A673 (cell line): ENCODE measurements around the gene STT3A. TPM values are rescaled to one million over a fixed set of nuclear protein-coding genes. Genes with fewer than 3 reads are reported as not detected.

ENCODE experiments used
- BruUV-seq: library from RNA; stranded (reverse); fragments of 400-500 nt; replicated peaks from 2 replicates; lab custom pipeline; 2021; lab: Mats Ljungman, UMichigan
- CTCF ChIA-PET: fragments of 300-600 bp; sonication (Branson Sonifier 250); formaldehyde crosslinking; loops from one replicate; lab custom pipeline; 2022; ENCODE audit warnings: antibody characterized with exemption; lab: Charles Lee
- POLR2A ChIA-PET: fragments of 300-600 bp; sonication (Branson Sonifier 250); formaldehyde crosslinking; loops from one replicate; lab custom pipeline; 2022; ENCODE audit warnings: antibody characterized with exemption; ENCODE audit not compliant: low non-redundant PET; lab: Charles Lee
- DNase-seq: peaks from one replicate; pipeline ENCODE4 v3.0.0-alpha.2; 2015; ENCODE audit warnings: low spot score
- H3K27ac ChIP-seq: fragments of 200-600 bp; sonication (generic); 2 replicates; pipeline ENCODE4 v1.5.1; 2016; ENCODE audit warnings: mixed run types, low read depth, mild to moderate bottlenecking, mixed read lengths, antibody characterized with exemption, low read length; ENCODE audit not compliant: poor library complexity, severe bottlenecking
- H3K27me3 ChIP-seq: fragments of 200-600 bp; sonication (generic); replicated peaks from 2 replicates; pipeline ENCODE4 v1.6.1; 2017; ENCODE audit warnings: mixed run types, low read depth, mild to moderate bottlenecking, mixed read lengths, antibody characterized with exemption, low read length; ENCODE audit not compliant: insufficient read depth, poor library complexity
- H3K36me3 ChIP-seq: fragments of 200-600 bp; sonication (generic); 2 replicates; pipeline ENCODE4 v1.6.1; 2016; ENCODE audit warnings: mixed run types, mild to moderate bottlenecking, mixed read lengths, antibody characterized with exemption, low read length; ENCODE audit not compliant: insufficient read depth, poor library complexity, severe bottlenecking
- H3K4me1 ChIP-seq: fragments of 200-600 bp; sonication (generic); 2 replicates; pipeline ENCODE4 v1.6.1; 2017; ENCODE audit warnings: mixed run types, mild to moderate bottlenecking, mixed read lengths, antibody characterized with exemption, low read length; ENCODE audit not compliant: insufficient read depth, poor library complexity, severe bottlenecking
- H3K4me3 ChIP-seq: fragments of 200-600 bp; sonication (generic); 2 replicates; pipeline ENCODE4 v1.5.1; 2016; ENCODE audit warnings: low read depth, mixed run types, mild to moderate bottlenecking, mixed read lengths, low read length; ENCODE audit not compliant: poor library complexity, severe bottlenecking
- H3K9me3 ChIP-seq: fragments of 200-600 bp; sonication (generic); 2 replicates; pipeline ENCODE4 v1.6.1; 2016; ENCODE audit warnings: mixed run types, low read depth, mild to moderate bottlenecking, mixed read lengths, antibody characterized with exemption, low read length; ENCODE audit not compliant: poor library complexity, severe bottlenecking
- CTCF ChIP-seq: fragments of 300-800, 200-600 bp; sonication (generic); conservative IDR thresholded peaks from 2 replicates; pipeline ENCODE4 v1.5.1; 2017; ENCODE audit warnings: low read depth, mild to moderate bottlenecking, antibody characterized with exemption, low read length, moderate library complexity, mixed read lengths
- EZH2 ChIP-seq: fragments of 200-600 bp; sonication (generic); IDR thresholded peaks from 2 replicates; pipeline ENCODE4 v1.6.1; 2017; ENCODE audit warnings: borderline replicate concordance, low read depth, mild to moderate bottlenecking, mixed read lengths, antibody characterized with exemption, low read length; ENCODE audit not compliant: poor library complexity, severe bottlenecking
- intact Hi-C: fragments of 100-400 bp; cut with micrococcal nuclease; formaldehyde crosslinking; loops from one replicate; pipeline ENCODE4 v1.10.0; 2022; ENCODE audit not compliant: unreplicated experiment
- total RNA-seq: library from RNA; stranded (reverse); gene quantifications from 2 replicates; pipeline ENCODE4 v1.2.3, GENCODE V29; 2021

The STT3A gene
- total RNA-seq, 1 experiment from 2014 or later = 278 TPM

- Histone ChIP-seq H3K27ac (no peak overlapping the region), H3K4me3 (no peak overlapping the region), H3K4me1 (no peaks in the 10 kb centered on the region), H3K9me3 (no peaks in the 10 kb centered on the region), H3K27me3 (no peaks in the 10 kb centered on the region), H3K36me3 (no peaks in the 10 kb centered on the region)
- CTCF ChIA-PET = no interaction called here
- no peak for DNase-seq
- POLR2A ChIA-PET = no interaction called here
- BruUV-seq = no TSS peak
- intact Hi-C loops = loop anchor here (10.0 kb wide), 1 partner anchor 325 kb away; the partner anchor contains the start of gene HYLS1
- TF ChIP-seq EZH2 (no peak), CTCF (no peak)
Measured at GRCh38 chr11:125559888-125560287, 32.8 kb upstream of the STT3A start.

- H3K4me3 ChIP-seq = no peak overlapping the region
- no peaks in the 10 kb centered on the region for H3K27me3 ChIP-seq
- no peaks in the 10 kb centered on the region for H3K9me3 ChIP-seq
- DNase-seq = no peak
- H3K4me1 ChIP-seq = no peaks in the 10 kb centered on the region
- no peak overlapping the region for H3K27ac ChIP-seq
- TF ChIP-seq EZH2 (no peak), CTCF (no peak)
- ChIA-PET POLR2A (interaction anchor here (0.6 kb wide), 1 partner anchor 385 kb away, joined by 4 read pairs; no protein-coding TSS in a partner anchor), CTCF (no interaction called here)
- no peaks in the 10 kb centered on the region for H3K36me3 ChIP-seq
- no TSS peak for BruUV-seq
- intact Hi-C loops = loop anchor here (10.0 kb wide), 1 partner anchor 323 kb away; the partner anchor contains the start of gene HYLS1
Measured at GRCh38 chr11:125561924-125562323, 30.7 kb upstream of the STT3A start.

GRCh38 chr11:125562430-125562829, 30.2 kb upstream of the STT3A start:
- H3K4me1 ChIP-seq = no peaks in the 10 kb centered on the region
- H3K27me3 ChIP-seq = no peaks in the 10 kb centered on the region
- no TSS peak for BruUV-seq
- H3K4me3 ChIP-seq = no peak overlapping the region
- H3K9me3 ChIP-seq = no peaks in the 10 kb centered on the region
- intact Hi-C loops = loop anchor here (10.0 kb wide), 1 partner anchor 322 kb away; the partner anchor contains the start of gene HYLS1
- no peak for TF ChIP-seq CTCF
- no peak for TF ChIP-seq EZH2
- no peak for DNase-seq
- ChIA-PET CTCF (no interaction called here), POLR2A (interaction anchor here (0.6 kb wide), 1 partner anchor 384 kb away, joined by 4 read pairs; no protein-coding TSS in a partner anchor)
- H3K36me3 ChIP-seq = no peaks in the 10 kb centered on the region
- no peak overlapping the region for H3K27ac ChIP-seq
